Osteocyte (in vitro differentiated cells): ENCODE results near the gene MAMDC2. TPM values are rescaled to one million over a fixed set of nuclear protein-coding genes. Genes with fewer than 3 reads are reported as not detected.

ENCODE experiments used
- DNase-seq: peaks from one replicate; pipeline ENCODE4 v3.0.0; 2021; ENCODE audit warnings: mixed read lengths; ENCODE audit not compliant: unreplicated experiment; ENCODE audit errors: extremely low spot score
- H3K27ac Mint-ChIP-seq: one replicate; pipeline ENCODE4 v1.8.0; 2021; ENCODE audit warnings: mild to moderate bottlenecking, mixed read lengths; ENCODE audit not compliant: unreplicated experiment
- H3K27me3 Mint-ChIP-seq: one replicate; pipeline ENCODE4 v1.8.0; 2021; ENCODE audit warnings: mixed read lengths; ENCODE audit not compliant: unreplicated experiment
- H3K36me3 Mint-ChIP-seq: one replicate; pipeline ENCODE4 v1.8.0; 2021; ENCODE audit warnings: mixed read lengths; ENCODE audit not compliant: unreplicated experiment
- H3K4me1 Mint-ChIP-seq: one replicate; pipeline ENCODE4 v1.8.0; 2021; ENCODE audit warnings: mixed read lengths; ENCODE audit not compliant: unreplicated experiment
- H3K4me3 Mint-ChIP-seq: one replicate; pipeline ENCODE4 v1.8.0; 2021; ENCODE audit warnings: mild to moderate bottlenecking, moderate library complexity, mixed read lengths; ENCODE audit not compliant: unreplicated experiment
- H3K9me3 Mint-ChIP-seq: one replicate; pipeline ENCODE4 v1.8.0; 2021; ENCODE audit warnings: mixed read lengths; ENCODE audit not compliant: unreplicated experiment
- CTCF ChIP-seq: fragments of 200-600 bp; sonication (generic); IDR thresholded peaks from 2 replicates; pipeline ENCODE4 v1.5.0; 2021; ENCODE audit warnings: antibody characterized with exemption, mild to moderate bottlenecking, moderate library complexity
- long read RNA-seq: library from polyadenylated mRNA; unstranded; transcript quantifications from one replicate; pipeline ENCODE4 v2.0.0, GENCODE V29; 2021
- total RNA-seq: library from RNA; stranded (reverse); gene quantifications from 2 replicates; pipeline ENCODE4 v1.2.1, GENCODE V29; 2021

MAMDC2 gene
- 11.3 and 11.8 TPM in 2 replicates for total RNA-seq
- long read RNA-seq, transcript MAMDC2-201 (14 exons, 3,616 nt) = major isoform, 52 of 79 reads
- long read RNA-seq, partial matches to known transcripts = 18 of 79 reads
- long read RNA-seq, other reads (novel, unspliced or antisense) = 9 of 79 reads

DNA sequence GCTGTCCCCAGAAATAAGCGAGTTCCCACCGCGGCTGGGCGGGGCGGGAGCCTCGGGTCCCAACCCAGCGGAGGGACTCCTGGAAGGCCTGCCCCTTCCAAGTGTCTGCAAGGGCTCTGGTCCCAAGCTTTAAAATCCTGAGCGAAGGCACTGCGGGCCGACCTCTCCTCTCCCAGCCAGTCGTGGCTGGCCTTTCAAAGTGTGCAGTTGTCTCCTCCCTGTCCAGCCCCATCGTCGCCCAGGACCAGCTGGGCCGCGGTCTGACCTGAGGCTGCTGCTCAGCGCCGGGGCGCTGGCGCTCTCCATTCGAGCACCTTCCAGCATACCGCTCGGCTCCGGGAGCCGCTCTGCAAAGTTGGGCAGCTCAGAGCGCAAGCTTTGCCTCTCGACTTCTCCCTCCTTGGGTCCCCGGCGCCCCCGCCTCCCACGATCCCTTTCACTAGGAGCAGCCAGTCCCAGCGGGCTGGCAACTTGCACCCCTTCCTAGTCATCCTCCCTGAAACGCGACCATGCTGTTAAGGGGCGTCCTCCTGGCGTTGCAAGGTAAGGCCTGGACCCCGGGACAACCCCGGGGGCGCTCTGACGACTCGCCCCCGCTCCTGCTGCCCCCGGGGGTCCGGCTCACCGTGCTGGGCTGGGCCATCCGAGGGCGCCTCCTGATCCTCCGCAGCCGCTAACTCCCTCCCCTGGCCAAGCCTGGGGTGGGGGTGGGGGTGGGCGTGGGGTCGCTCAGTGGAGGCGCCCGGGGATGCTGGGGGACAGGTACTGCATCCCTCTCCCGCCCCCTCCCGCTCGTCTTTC lies at the start of gene MAMDC2:
Gene MAMDC2 (plus strand): TSS at position 160 of the 801 bp plus-strand sequence. CDS start 350 bp downstream, at position 510.
- peak within 1 kb of the TSS; percentile 82 for H3K27ac Mint-ChIP-seq
- no peaks in the 10 kb centered on the region for H3K27me3 Mint-ChIP-seq
- peak; percentile 85 for DNase-seq

DNA sequence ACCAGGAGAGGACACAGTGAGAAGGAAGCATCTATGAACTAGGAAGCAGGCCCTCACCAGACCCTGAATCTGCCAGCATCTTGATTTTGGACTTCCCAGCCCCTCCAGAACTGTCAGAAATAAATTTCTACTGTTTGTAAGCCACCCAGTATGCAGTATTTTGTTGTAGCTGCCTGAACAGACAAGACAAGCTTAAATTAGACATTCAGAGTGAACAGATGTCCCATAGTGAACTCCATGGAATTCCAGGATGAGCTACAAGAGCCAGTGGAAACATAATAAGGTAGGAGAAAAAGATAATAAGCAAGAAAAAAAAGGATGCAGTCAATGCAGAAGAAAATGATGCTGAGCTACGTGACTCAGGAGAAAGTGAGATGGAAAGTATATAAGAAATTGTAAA lies 47.8 kb upstream of the MAMDC2 start:
- Mint-ChIP-seq H3K27me3 (no peaks in the 10 kb centered on the region), H3K4me1 (peaks cover 29% of the 10 kb centered on the region), H3K27ac (no peak overlapping the region), H3K9me3 (peaks cover under 1% of the 10 kb centered on the region), H3K4me3 (no peak overlapping the region), H3K36me3 (no peaks in the 10 kb centered on the region)
- no peak for DNase-seq
- no peak for TF ChIP-seq CTCF

More for the DNA sequence above, at the start of gene MAMDC2:
- H3K36me3 Mint-ChIP-seq = no peaks in the 10 kb centered on the region
- no peaks in the 10 kb centered on the region for H3K9me3 Mint-ChIP-seq
- peak within 1 kb of the TSS; percentile 82 for H3K4me3 Mint-ChIP-seq
- peaks cover 54% of the 10 kb centered on the region for H3K4me1 Mint-ChIP-seq
- no peak for TF ChIP-seq CTCF

- Mint-ChIP-seq H3K36me3 (no peaks in the 10 kb centered on the region), H3K4me1 (peaks cover 29% of the 10 kb centered on the region), H3K27ac (peak overlapping the region; percentile 59), H3K9me3 (peaks cover 7% of the 10 kb centered on the region), H3K4me3 (no peak overlapping the region), H3K27me3 (no peaks in the 10 kb centered on the region)
- TF ChIP-seq CTCF = no peak
- DNase-seq = no peak
Observed at GRCh38 chr9:69996967-69997366, 46.7 kb upstream of the MAMDC2 start.

DNA sequence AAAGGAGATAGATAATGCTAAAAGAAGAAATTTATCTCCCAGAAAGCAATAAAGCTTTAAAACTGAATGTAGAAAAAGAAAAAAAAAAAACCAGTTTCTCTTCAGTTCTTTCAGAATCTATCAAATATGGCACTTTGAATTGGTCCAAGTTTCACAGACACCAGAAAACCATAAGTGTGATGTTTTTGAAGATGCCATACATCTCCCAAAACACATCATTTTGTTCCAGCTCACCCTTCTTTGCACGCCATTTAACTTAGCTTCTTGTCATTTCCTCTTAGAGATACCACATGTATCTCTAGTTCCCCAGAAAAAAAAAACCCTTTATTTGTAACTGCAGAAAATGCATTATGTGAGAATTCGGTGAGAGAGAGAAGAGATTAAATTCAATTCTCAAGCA lies 46.1 kb upstream of the MAMDC2 start:
- no peak for TF ChIP-seq CTCF
- peaks cover 11% of the 10 kb centered on the region for H3K9me3 Mint-ChIP-seq
- no peaks in the 10 kb centered on the region for H3K27me3 Mint-ChIP-seq
- no peak overlapping the region for H3K4me3 Mint-ChIP-seq
- H3K27ac Mint-ChIP-seq = peak overlapping the region; percentile 59
- peaks cover 29% of the 10 kb centered on the region for H3K4me1 Mint-ChIP-seq
- H3K36me3 Mint-ChIP-seq = no peaks in the 10 kb centered on the region
- DNase-seq = no peak

- H3K4me1 Mint-ChIP-seq = peaks cover 43% of the 10 kb centered on the region
- H3K4me3 Mint-ChIP-seq = no peak overlapping the region
- TF ChIP-seq CTCF = no peak
- H3K9me3 Mint-ChIP-seq = peaks cover 20% of the 10 kb centered on the region
- no peak for DNase-seq
- H3K36me3 Mint-ChIP-seq = no peaks in the 10 kb centered on the region
- no peaks in the 10 kb centered on the region for H3K27me3 Mint-ChIP-seq
- no peak overlapping the region for H3K27ac Mint-ChIP-seq
Observed at GRCh38 chr9:69999315-69999714, 44.3 kb upstream of the MAMDC2 start.
